ENCODE measurements around the gene MAP4. TPM values are rescaled to one million over a fixed set of nuclear protein-coding genes. Genes with fewer than 3 reads are reported as not detected.

Gene MAP4
- total RNA-seq, 1 donor from 2014 or later = 191 TPM

GRCh38 chr3:48057521-48057920 lies 41.3 kb upstream of the MAP4 start:
- intact Hi-C loops (cut with DNase I) = no loop called here
- Histone ChIP-seq H3K4me3 (no peak overlapping the region), H3K36me3 (no peaks in the 10 kb centered on the region), H3K27me3 (no peaks in the 10 kb centered on the region), H3K27ac (no peak overlapping the region), H3K9me3 (no peaks in the 10 kb centered on the region), H3K4me1 (peaks cover 16% of the 10 kb centered on the region)
- no peak for ATAC-seq
- no peak for DNase-seq
- no peak for TF ChIP-seq CTCF (IDR thresholded peaks at IDR 0.05)

- intact Hi-C loops (cut with DNase I) = no loop called here
- Histone ChIP-seq H3K36me3 (peaks cover 22% of the 10 kb centered on the region), H3K27ac (no peak overlapping the region), H3K9me3 (no peaks in the 10 kb centered on the region), H3K4me1 (no peaks in the 10 kb centered on the region), H3K27me3 (no peaks in the 10 kb centered on the region), H3K4me3 (no peak overlapping the region)
- DNase-seq = no peak
- TF ChIP-seq CTCF (IDR thresholded peaks at IDR 0.05) = no peak
- ATAC-seq = no peak
Observed at GRCh38 chr3:48047841-48048464, 31.7 kb upstream of the MAP4 start.

- ATAC-seq (no peak), DNase-seq (no peak)
- no peak for TF ChIP-seq CTCF (IDR thresholded peaks at IDR 0.05)
- no peaks in the 10 kb centered on the region for H3K27me3 ChIP-seq
- H3K4me3 ChIP-seq = no peak overlapping the region
- H3K4me1 ChIP-seq = peaks cover 25% of the 10 kb centered on the region
- H3K9me3 ChIP-seq = no peaks in the 10 kb centered on the region
- intact Hi-C loops (cut with DNase I) = no loop called here
- no peaks in the 10 kb centered on the region for H3K36me3 ChIP-seq
- H3K27ac ChIP-seq = no peak overlapping the region
Observed at GRCh38 chr3:48042071-48042760, 26.0 kb upstream of the MAP4 start.

- no peaks in the 10 kb centered on the region for H3K27me3 ChIP-seq
- TF ChIP-seq CTCF (IDR thresholded peaks at IDR 0.05) = no peak
- peak overlapping the region; percentile 65 for H3K27ac ChIP-seq
- H3K9me3 ChIP-seq = no peaks in the 10 kb centered on the region
- intact Hi-C loops (cut with DNase I) = no loop called here
- no peaks in the 10 kb centered on the region for H3K36me3 ChIP-seq
- peaks cover 34% of the 10 kb centered on the region for H3K4me1 ChIP-seq
- no peak overlapping the region for H3K4me3 ChIP-seq
- DNase-seq (no peak), ATAC-seq (peak; percentile 55)
Observed at GRCh38 chr3:48039487-48040190, 23.4 kb upstream of the MAP4 start.

- Histone ChIP-seq H3K4me3 (no peak overlapping the region), H3K9me3 (no peaks in the 10 kb centered on the region), H3K27me3 (no peaks in the 10 kb centered on the region), H3K27ac (peak overlapping the region; percentile 65), H3K4me1 (peaks cover 38% of the 10 kb centered on the region), H3K36me3 (no peaks in the 10 kb centered on the region)
- intact Hi-C loops (cut with DNase I) = no loop called here
- no peak for DNase-seq
- no peak for TF ChIP-seq CTCF (IDR thresholded peaks at IDR 0.05)
- no peak for ATAC-seq
Observed at GRCh38 chr3:48038971-48039481, 22.8 kb upstream of the MAP4 start.

All from upper lobe of right lung (tissue), 1 donor.